Keratinocyte (primary cell): ENCODE data around the gene BRINP1. TPM values are rescaled to one million over a fixed set of nuclear protein-coding genes. Genes with fewer than 3 reads are reported as not detected.

Experiments used
- DNase-seq: peaks from one replicate; pipeline ENCODE4 v3.0.0-alpha.2; 2011; ENCODE audit warnings: low read depth, missing footprints, low spot score
- FAIRE-seq: peaks from 2 replicates; lab custom pipeline; 2011; peaks lifted over from hg19 to GRCh38; lab: Jason Lieb, UNC
- H2AFZ ChIP-seq: 2 replicates; pipeline ENCODE4 v1.6.0; 2012; ENCODE audit warnings: low read length, control low read depth, inconsistent platforms; ENCODE audit not compliant: control insufficient read depth
- H3K27ac ChIP-seq: 2 replicates; pipeline ENCODE4 v1.5.1; 2011; ENCODE audit warnings: low read length; ENCODE audit not compliant: control insufficient read depth, insufficient read depth
- H3K27me3 ChIP-seq: 3 replicates; pipeline ENCODE4 v1.6.0; 2011; ENCODE audit warnings: low read length; ENCODE audit not compliant: control insufficient read depth, insufficient read depth; ENCODE audit errors: extremely low read depth
- H3K36me3 ChIP-seq, 2 experiments: 2 replicates in 1 of 2; 3 replicates in 1 of 2; pipeline ENCODE4 v1.5.1; 2011; ENCODE audit warnings: low read length in 2 of 2, mild to moderate bottlenecking in 1 of 2; ENCODE audit not compliant: control insufficient read depth in 2 of 2, insufficient read depth in 2 of 2; ENCODE audit errors: extremely low read depth in 1 of 2
- H3K4me1 ChIP-seq: 3 replicates; pipeline ENCODE4 v1.5.1; 2011; ENCODE audit warnings: low read length; ENCODE audit not compliant: control insufficient read depth, insufficient read depth; ENCODE audit errors: extremely low read depth
- H3K4me2 ChIP-seq: 3 replicates; pipeline ENCODE4 v1.6.0; 2011; ENCODE audit warnings: low read depth, low read length; ENCODE audit not compliant: control insufficient read depth, insufficient read depth; ENCODE audit errors: extremely low read depth
- H3K4me3 ChIP-seq, 3 experiments: fragments of 200-600 bp in 1 of 3; sonication (generic) in 1 of 3; 2 replicates in 2 of 3; 3 replicates in 1 of 3; pipeline ENCODE4 v1.5.1; 2011 to 2016; ENCODE audit warnings: low read length in 3 of 3, mild to moderate bottlenecking in 3 of 3, control low read depth in 2 of 3, inconsistent platforms in 1 of 3, low read depth in 1 of 3, mixed read lengths in 1 of 3, mixed run types in 1 of 3, moderate library complexity in 1 of 3; ENCODE audit not compliant: control insufficient read depth in 2 of 3, insufficient read depth in 2 of 3; ENCODE audit errors: extremely low read depth in 1 of 3
- H3K79me2 ChIP-seq: 2 replicates; pipeline ENCODE4 v1.6.0; 2012; ENCODE audit warnings: low read length; ENCODE audit not compliant: control insufficient read depth, insufficient read depth
- H3K9ac ChIP-seq: 3 replicates; pipeline ENCODE4 v1.6.0; 2011; ENCODE audit warnings: low read length; ENCODE audit not compliant: control insufficient read depth, insufficient read depth; ENCODE audit errors: extremely low read depth
- H3K9me1 ChIP-seq: 3 replicates; pipeline ENCODE4 v1.6.0; 2011; ENCODE audit warnings: low read length; ENCODE audit not compliant: control insufficient read depth, insufficient read depth; ENCODE audit errors: extremely low read depth
- H3K9me3 ChIP-seq: 2 replicates; pipeline ENCODE4 v1.5.1; 2012; ENCODE audit warnings: low read depth, low read length; ENCODE audit not compliant: control insufficient read depth
- H4K20me1 ChIP-seq: 3 replicates; pipeline ENCODE4 v1.6.0; 2011; ENCODE audit warnings: low read length; ENCODE audit not compliant: control insufficient read depth, insufficient read depth; ENCODE audit errors: extremely low read depth
- CTCF ChIP-seq, 3 experiments: IDR thresholded peaks in 1 of 3; conservative IDR thresholded peaks in 1 of 3; optimal IDR thresholded peaks in 1 of 3; 2 replicates in 2 of 3; 3 replicates in 1 of 3; pipeline versions ENCODE3 to v1.5.1; 2011; ENCODE audit warnings: low read length in 3 of 3, mild to moderate bottlenecking in 3 of 3, moderate library complexity in 2 of 3, control low read depth in 1 of 3, inconsistent platforms in 1 of 3; ENCODE audit not compliant: insufficient read depth in 2 of 3; ENCODE audit errors: extremely low read depth in 1 of 3
- EZH2 ChIP-seq: IDR thresholded peaks from one replicate; pipeline ENCODE4 v1.6.1; 2012; ENCODE audit warnings: inconsistent platforms, mild to moderate bottlenecking, low read length, moderate library complexity
- dilution Hi-C: fragments of 300-500 bp; cut with MboI; formaldehyde crosslinking; loops from one replicate; pipeline ENCODE4 v1.7.0; 2020; ENCODE audit warnings: low sequenced_read_pairs; ENCODE audit not compliant: extremely low pct_ligation_motif_present
- polyA plus RNA-seq, 5 experiments: library from polyadenylated mRNA; depleted of rRNA in 3 of 5; stranded (reverse) in 3 of 5; stranded (forward) in 1 of 5; unstranded in 1 of 5; fragments of >200 nt; gene quantifications; 1 replicate in 1 of 5; 2 replicates in 3 of 5; 3 replicates in 1 of 5; pipeline versions ENCODE4 v1.2.1 to v1.2.3, GENCODE V29; 2011 to 2012; ENCODE audit warnings: missing spikeins in 2 of 5, low read depth in 1 of 5, low replicate concordance in 1 of 5

BRINP1 gene
- polyA plus RNA-seq, 1 donor (not counting 4 experiments of a cell fraction or from before 2014, with no cell fraction given): 0.63 TPM

GRCh38 chr9:119304555-119304954 is 64.7 kb downstream of the BRINP1 start:
- Histone ChIP-seq H3K27ac (no peak overlapping the region), H3K4me2 (no peak overlapping the region), H2AFZ (no peak overlapping the region), H3K9me3 (no peaks in the 10 kb centered on the region), H3K27me3 (no peaks in the 10 kb centered on the region), H3K4me1 (no peaks in the 10 kb centered on the region), H3K36me3 (no peaks in the 10 kb centered on the region), H3K79me2 (no peaks in the 10 kb centered on the region), H3K9ac (no peak overlapping the region), H3K4me3 (no peak overlapping the region), H3K9me1 (no peaks in the 10 kb centered on the region), H4K20me1 (no peaks in the 10 kb centered on the region)
- no peak for DNase-seq
- FAIRE-seq: no peak
- dilution Hi-C loops: no loop called here
- TF ChIP-seq CTCF (optimal IDR thresholded peaks at IDR 0.05 in 1 of 3, IDR thresholded peaks at IDR 0.05 in 1 of 3, conservative IDR thresholded peaks at IDR 0.05 in 1 of 3; ENCODE audit: extremely low read depth in 1 of 3, insufficient read depth in 2 of 3, low read length in 3 of 3): no peak
- no peak for TF ChIP-seq EZH2

- no peak overlapping the region for H3K27ac ChIP-seq
- H3K79me2 ChIP-seq: no peaks in the 10 kb centered on the region
- no peaks in the 10 kb centered on the region for H3K36me3 ChIP-seq
- TF ChIP-seq EZH2 (no peak), CTCF (optimal IDR thresholded peaks at IDR 0.05 in 1 of 3, IDR thresholded peaks at IDR 0.05 in 1 of 3, conservative IDR thresholded peaks at IDR 0.05 in 1 of 3; ENCODE audit: extremely low read depth in 1 of 3, insufficient read depth in 2 of 3, low read length in 3 of 3) (no peak)
- no peak overlapping the region for H2AFZ ChIP-seq
- no peak overlapping the region for H3K4me2 ChIP-seq
- no peak overlapping the region for H3K9ac ChIP-seq
- no peak overlapping the region for H3K4me3 ChIP-seq
- no peaks in the 10 kb centered on the region for H3K4me1 ChIP-seq
- DNase-seq (no peak), FAIRE-seq (no peak)
- no peaks in the 10 kb centered on the region for H3K9me1 ChIP-seq
- no peaks in the 10 kb centered on the region for H3K27me3 ChIP-seq
- dilution Hi-C loops: no loop called here
- H3K9me3 ChIP-seq: no peaks in the 10 kb centered on the region
- no peaks in the 10 kb centered on the region for H4K20me1 ChIP-seq
These were observed 66.1 kb downstream of the BRINP1 start for GRCh38 chr9:119302988-119303698.
